ACC112 (cell line): ENCODE results near the gene TMC2.
A peak's percentile ranks its signal among the peaks of the same experiment; 100 is the strongest.
"Not testable (repeated sequence)": the region's sequence is repeated elsewhere in the genome, so short reads cannot be mapped to it uniquely, and the experiment has no call there.

Experiments used
- H2AFZ ChIP-seq: fragments of 200-600 bp; sonication (generic); one replicate; pipeline ENCODE4 v1.6.0; 2017; ENCODE audit warnings: antibody characterized with exemption, low read length; ENCODE audit not compliant: unreplicated experiment
- H3K27ac ChIP-seq: fragments of 200-600 bp; sonication (generic); 2 replicates; pipeline ENCODE4 v1.5.1; 2014; ENCODE audit warnings: low read depth, mild to moderate bottlenecking, antibody characterized with exemption, low read length, moderate library complexity
- H3K27me3 ChIP-seq: fragments of 200-600 bp; sonication (generic); 2 replicates; pipeline ENCODE4 v1.6.1; 2014; ENCODE audit warnings: mild to moderate bottlenecking, antibody characterized with exemption, low read length, moderate library complexity, mixed read lengths; ENCODE audit not compliant: insufficient read depth
- H3K36me3 ChIP-seq: fragments of 200-600 bp; sonication (generic); 2 replicates; pipeline ENCODE4 v1.6.1; 2016; ENCODE audit warnings: mild to moderate bottlenecking, antibody characterized with exemption, low read length, moderate library complexity, mixed read lengths; ENCODE audit not compliant: insufficient read depth
- H3K4me1 ChIP-seq: fragments of 200-600 bp; sonication (generic); one replicate; pipeline ENCODE4 v1.6.1; 2016; ENCODE audit warnings: low read length, mixed read lengths; ENCODE audit not compliant: insufficient read depth, unreplicated experiment, control insufficient read depth
- H3K4me3 ChIP-seq: fragments of 200-600 bp; sonication (generic); 2 replicates; pipeline ENCODE4 v1.5.1; 2014; ENCODE audit warnings: mild to moderate bottlenecking, low read depth, low read length
- H3K79me2 ChIP-seq: fragments of 200-600 bp; sonication (generic); one replicate; pipeline ENCODE4 v1.6.0; 2016; ENCODE audit warnings: low read length; ENCODE audit not compliant: control insufficient read depth, unreplicated experiment, insufficient read depth

The TMC2 gene

DNA sequence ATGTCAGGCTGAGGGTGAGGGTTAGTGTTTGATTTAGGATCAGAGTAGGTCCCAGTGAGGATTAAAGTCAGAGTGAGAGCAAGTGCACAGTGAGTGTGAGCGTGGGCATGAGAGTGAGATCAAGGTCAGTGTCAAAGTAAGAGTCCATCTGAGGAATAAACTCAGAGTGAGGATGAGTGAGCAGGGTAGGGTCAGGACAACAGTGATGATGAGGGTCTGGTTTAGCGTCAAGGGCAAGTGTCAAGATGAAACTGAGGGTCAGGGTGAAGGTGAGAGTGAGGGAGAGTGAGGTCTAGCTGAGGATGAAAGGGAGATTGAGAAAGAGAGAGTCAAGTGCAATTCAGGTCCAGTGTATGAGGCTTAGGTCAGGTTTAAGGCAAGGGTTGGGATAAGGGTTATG lies 20.0 kb upstream of the TMC2 start:
- Histone ChIP-seq H3K79me2 (no peaks in the 10 kb centered on the region), H3K27me3 (no peaks in the 10 kb centered on the region), H3K36me3 (no peaks in the 10 kb centered on the region), H3K4me1 (peaks cover 20% of the 10 kb centered on the region), H2AFZ (no peak overlapping the region), H3K27ac (no peak overlapping the region), H3K4me3 (no peak overlapping the region)

- Histone ChIP-seq H3K4me1 (peaks cover 20% of the 10 kb centered on the region), H3K4me3 (no peak overlapping the region), H3K27ac (no peak overlapping the region), H2AFZ (no peak overlapping the region), H3K36me3 (no peaks in the 10 kb centered on the region), H3K27me3 (no peaks in the 10 kb centered on the region), H3K79me2 (no peaks in the 10 kb centered on the region)
Observed at GRCh38 chr20:2518096-2518495, 18.3 kb upstream of the TMC2 start.

DNA sequence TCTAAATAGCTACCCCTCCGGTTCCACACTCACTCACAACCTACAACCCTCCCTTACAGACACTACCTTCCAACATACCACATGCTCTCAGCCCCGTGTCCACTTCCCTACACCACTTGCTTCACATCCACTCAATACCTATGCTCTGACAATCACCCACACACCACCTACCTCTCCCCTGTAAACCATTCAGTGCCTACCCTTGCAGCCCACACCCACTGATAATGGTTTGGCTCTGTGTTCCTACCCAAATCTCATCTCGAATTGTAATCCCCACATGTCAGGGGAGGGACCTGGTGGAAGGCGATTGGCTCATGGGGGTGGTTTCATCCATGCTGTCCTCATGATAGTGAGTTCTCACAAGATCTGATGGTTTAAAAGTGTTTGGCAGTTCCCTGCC lies 17.8 kb upstream of the TMC2 start:
- Histone ChIP-seq H2AFZ (no peak overlapping the region), H3K4me3 (no peak overlapping the region), H3K27me3 (no peaks in the 10 kb centered on the region), H3K36me3 (no peaks in the 10 kb centered on the region), H3K27ac (no peak overlapping the region), H3K79me2 (no peaks in the 10 kb centered on the region), H3K4me1 (peaks cover 20% of the 10 kb centered on the region)

- peak overlapping the region; percentile 38 for H3K27ac ChIP-seq
- no peaks in the 10 kb centered on the region for H3K36me3 ChIP-seq
- no peaks in the 10 kb centered on the region for H3K79me2 ChIP-seq
- H2AFZ ChIP-seq: peak overlapping the region; percentile 2
- peaks cover 26% of the 10 kb centered on the region for H3K4me1 ChIP-seq
- H3K27me3 ChIP-seq: no peaks in the 10 kb centered on the region
- H3K4me3 ChIP-seq: peak overlapping the region; percentile 11; the same call in 1 of the 2 replicates
Observed at GRCh38 chr20:2519115-2519809, 17.1 kb upstream of the TMC2 start.

DNA sequence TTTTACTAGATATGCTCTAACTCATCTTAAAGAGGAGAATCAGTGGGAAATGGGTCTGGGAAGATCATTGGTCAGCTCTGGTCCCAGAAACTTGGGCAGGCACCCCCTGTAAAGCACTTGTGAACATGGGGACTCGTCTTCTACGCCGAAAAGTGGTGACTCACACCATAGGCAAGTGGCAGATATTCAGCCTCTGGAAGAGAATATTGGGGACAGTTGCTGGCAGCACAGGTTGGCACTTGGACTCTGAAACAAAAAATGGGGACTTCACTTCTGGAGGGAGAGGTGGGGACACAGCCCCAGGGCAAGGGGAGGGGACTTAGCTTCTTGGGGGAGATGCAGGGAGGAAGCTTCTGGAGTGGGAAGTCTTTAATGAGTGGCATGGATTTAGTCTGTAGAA lies 15.8 kb upstream of the TMC2 start:
- Histone ChIP-seq H3K4me3 (no peak overlapping the region), H2AFZ (no peak overlapping the region), H3K27me3 (no peaks in the 10 kb centered on the region), H3K27ac (no peak overlapping the region), H3K36me3 (no peaks in the 10 kb centered on the region), H3K79me2 (no peaks in the 10 kb centered on the region), H3K4me1 (peaks cover 18% of the 10 kb centered on the region)

DNA sequence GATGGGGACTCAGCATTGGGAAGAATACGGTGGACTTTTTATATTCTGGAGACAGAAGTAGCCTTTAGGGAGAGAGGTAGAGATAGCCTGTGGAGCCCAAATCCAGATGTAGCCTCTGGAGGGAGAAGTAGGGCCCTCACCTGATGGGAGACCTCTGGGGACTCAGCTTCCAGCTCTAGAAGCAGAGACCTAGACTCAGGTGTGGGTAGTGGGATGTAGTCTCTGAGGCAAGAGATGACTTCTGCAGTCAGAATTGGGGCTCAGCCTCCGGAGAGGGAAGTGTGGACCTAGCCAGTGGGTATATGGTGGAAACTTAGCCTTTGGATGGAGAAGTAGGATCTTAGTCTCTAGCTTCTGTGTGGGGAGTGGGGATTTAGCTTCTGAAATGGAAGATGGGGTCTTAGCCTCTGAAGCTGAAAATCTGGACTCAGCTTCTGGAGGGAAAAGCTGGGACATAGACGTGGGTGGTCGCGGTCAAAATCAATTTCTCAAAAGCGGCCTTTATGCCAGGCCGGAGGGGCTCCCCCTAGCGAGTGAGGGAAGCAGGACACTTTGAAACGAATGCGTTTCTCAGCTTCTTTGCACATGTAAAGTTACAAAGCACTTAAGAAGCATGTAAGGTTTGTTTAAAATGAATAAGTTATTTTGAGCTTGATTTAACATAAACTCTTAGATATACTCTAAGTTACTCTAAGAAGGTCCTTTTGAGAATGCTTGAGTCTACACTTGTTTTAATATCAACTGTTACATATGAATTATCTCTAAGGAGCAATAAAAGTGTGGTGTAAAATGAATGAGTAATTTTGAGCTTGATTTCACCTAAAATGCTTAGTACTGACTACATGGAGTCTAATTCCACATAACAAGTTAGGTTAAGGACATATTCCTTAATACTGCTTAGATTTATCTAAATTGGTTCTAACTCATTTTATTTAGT lies 14.7 kb upstream of the TMC2 start:
- H3K4me3 ChIP-seq: no peak overlapping the region

DNA sequence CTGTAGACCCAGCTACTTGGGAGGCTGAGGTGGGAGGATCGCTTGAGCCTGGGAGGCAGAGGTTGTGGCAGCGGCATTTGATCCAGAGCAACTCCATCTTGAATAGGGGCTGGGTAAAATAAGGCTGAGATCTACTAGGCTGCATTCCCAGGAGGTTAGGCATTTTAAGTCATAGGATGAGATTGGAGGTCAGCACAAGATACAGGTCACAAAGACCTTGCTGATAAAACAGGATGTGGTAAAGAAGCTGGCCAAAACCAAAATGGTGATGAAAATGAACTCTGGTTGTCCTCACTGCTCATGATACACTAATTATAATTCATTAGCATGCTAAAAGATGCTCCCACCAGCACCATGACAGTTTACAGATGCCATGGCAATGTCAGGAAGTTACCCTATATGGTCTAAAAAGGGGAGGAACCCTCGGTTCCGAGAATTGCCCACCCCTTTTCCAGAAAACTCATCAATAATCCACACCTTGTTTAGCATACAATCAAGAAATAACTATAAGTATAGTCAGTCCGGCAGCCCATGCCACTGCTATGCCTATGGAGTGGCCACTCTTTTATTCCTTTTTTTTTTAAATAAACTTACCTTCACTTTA lies 13.4 kb upstream of the TMC2 start:
- H2AFZ ChIP-seq, H3K79me2 ChIP-seq, H3K27ac ChIP-seq, H3K27me3 ChIP-seq, H3K4me3 ChIP-seq, H3K36me3 ChIP-seq: not testable (repeated sequence)
- peaks cover 17% of the 10 kb centered on the region for H3K4me1 ChIP-seq

More for the DNA sequence above, 14.7 kb upstream of the TMC2 start:
- H3K27ac ChIP-seq: no peak overlapping the region
- H2AFZ ChIP-seq: no peak overlapping the region
- no peaks in the 10 kb centered on the region for H3K36me3 ChIP-seq
- H3K79me2 ChIP-seq: no peaks in the 10 kb centered on the region
- no peaks in the 10 kb centered on the region for H3K27me3 ChIP-seq
- H3K4me1 ChIP-seq: peaks cover 17% of the 10 kb centered on the region

GRCh38 chr20:2523919-2524708 lies 12.3 kb upstream of the TMC2 start:
- no peaks in the 10 kb centered on the region for H3K36me3 ChIP-seq
- peak overlapping the region; percentile 60 for H3K27ac ChIP-seq
- peak overlapping the region; percentile 87 for H3K4me3 ChIP-seq
- no peaks in the 10 kb centered on the region for H3K79me2 ChIP-seq
- no peaks in the 10 kb centered on the region for H3K27me3 ChIP-seq
- H3K4me1 ChIP-seq: peaks cover 15% of the 10 kb centered on the region
- H2AFZ ChIP-seq: peak overlapping the region; percentile 78

DNA sequence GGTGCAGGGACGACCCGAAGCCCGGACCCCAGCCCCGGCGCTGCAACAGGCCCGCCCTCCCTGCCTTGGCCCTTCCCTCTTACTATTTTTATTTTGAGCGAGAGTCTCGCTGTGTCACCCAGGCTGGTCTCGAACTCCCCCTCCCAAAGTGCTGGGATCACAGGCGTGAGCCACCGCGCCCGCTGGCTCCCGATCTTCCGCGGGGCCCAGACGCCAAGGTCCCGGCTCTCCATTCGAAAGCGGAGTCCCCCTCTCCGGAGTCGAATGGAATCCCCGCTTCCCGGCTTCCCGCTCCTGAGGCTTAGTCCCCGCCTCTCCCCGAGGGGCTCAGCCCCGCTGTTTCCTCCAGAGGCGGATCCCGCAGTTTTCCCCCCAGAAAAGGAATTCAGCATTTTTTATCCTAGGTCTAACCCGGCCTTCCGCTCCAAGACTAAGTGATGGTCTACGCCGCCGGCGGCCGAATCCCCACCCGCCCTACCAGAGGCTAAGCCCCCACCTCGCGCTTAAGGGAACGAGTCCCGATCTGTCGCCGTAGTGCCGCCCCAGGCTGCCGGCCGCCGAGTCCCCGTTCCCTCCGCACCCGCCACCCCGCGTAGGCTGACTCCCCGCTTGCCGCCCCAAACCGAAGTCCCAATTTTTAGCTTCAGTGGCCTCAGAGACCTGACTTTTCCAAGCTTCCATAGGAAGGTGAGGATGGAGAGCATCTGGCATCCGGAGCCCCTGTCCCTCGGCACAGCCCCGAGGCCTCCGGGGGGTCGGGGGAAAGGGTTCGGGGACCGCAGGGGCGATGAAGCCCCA lies 11.5 kb upstream of the TMC2 start:
- Histone ChIP-seq H3K27ac (peak overlapping the region; percentile 60), H3K36me3 (no peaks in the 10 kb centered on the region), H3K27me3 (peaks cover 4% of the 10 kb centered on the region; the same call in 1 of the 2 replicates), H3K4me1 (peaks cover 7% of the 10 kb centered on the region), H3K4me3 (peak overlapping the region; percentile 87), H2AFZ (peak overlapping the region; percentile 78), H3K79me2 (no peaks in the 10 kb centered on the region)
